HuH-7.5 (cell line): ENCODE data around the gene ATP4B.
"Not testable (repeated sequence)": the region's sequence is repeated elsewhere in the genome, so short reads cannot be mapped to it uniquely, and the experiment has no call there.

Source experiments
- DNase-seq: peaks from one replicate; pipeline ENCODE4 v3.0.0; 2011; ENCODE audit warnings: low spot score

The ATP4B gene

DNA sequence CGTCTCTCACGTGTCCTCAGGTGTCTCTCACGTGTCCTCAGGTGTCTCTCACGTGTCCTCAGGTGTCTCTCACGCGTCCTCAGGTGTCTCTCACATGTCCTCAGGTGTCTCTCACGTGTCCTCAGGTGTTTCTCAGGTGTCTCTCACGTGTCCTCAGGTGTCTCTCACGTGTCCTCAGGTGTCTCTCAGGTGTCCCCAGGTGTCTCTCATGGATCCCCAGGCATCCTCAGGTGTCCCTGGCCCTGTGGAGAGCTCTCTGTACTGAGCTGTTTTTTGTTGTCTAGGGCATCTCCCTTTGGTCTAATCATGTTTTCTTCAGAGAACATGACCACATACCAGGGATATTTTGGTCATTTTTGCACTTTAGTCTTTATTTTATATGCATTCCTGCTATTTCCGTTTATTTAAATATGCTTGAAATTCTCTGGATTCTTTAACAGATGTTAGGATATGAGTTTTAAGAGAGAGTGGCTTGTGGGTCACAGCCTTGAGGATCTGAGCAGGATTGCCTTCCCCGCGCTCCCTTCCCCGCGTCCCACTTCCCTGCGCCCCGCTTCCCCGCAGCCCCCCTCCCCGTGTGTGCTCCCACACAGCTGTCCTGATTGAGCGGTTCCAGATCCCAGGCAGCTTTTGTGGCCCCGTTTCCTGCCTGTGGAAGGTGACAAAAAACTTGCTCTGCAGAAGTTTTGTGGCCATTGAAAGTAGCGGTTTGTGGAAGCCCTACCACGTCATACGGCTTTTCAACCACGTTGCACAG is 31.9 kb downstream of the ATP4B start:
- no peak for DNase-seq

- not testable (repeated sequence) for DNase-seq
Measured at GRCh38 chr13:113624640-113625304, 33.2 kb downstream of the ATP4B start.

- DNase-seq: no peak
Measured at GRCh38 chr13:113624235-113624587, 33.8 kb downstream of the ATP4B start.

GRCh38 chr13:113623491-113624234 is 34.3 kb downstream of the ATP4B start:
- no peak for DNase-seq

GRCh38 chr13:113622791-113623490 is 35.1 kb downstream of the ATP4B start:
- DNase-seq: no peak

- not testable (repeated sequence) for DNase-seq
Measured at GRCh38 chr13:113621986-113622550, 35.9 kb downstream of the ATP4B start.

DNA sequence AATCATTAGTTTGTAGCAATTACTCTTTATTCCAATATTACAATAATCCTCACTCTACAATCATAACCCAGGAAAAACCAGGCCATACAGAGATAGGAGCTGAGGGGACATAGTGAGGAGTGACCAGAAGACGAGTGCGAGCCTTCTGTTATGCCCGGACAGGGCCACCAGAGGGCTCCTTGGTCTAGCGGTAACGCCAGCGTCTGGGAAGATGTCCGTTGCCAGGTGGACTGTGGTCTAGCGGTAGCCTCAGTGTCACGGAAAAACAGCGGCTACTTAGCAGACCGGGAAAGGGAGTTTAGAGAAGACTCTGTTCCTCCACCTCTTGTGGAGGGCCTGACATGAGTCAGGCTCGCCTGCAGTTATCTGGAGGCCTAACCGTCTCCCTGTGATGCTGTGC is 36.5 kb downstream of the ATP4B start:
- DNase-seq: not testable (repeated sequence)

GRCh38 chr13:113621046-113621445 is 37.0 kb downstream of the ATP4B start:
- DNase-seq: no peak

DNA sequence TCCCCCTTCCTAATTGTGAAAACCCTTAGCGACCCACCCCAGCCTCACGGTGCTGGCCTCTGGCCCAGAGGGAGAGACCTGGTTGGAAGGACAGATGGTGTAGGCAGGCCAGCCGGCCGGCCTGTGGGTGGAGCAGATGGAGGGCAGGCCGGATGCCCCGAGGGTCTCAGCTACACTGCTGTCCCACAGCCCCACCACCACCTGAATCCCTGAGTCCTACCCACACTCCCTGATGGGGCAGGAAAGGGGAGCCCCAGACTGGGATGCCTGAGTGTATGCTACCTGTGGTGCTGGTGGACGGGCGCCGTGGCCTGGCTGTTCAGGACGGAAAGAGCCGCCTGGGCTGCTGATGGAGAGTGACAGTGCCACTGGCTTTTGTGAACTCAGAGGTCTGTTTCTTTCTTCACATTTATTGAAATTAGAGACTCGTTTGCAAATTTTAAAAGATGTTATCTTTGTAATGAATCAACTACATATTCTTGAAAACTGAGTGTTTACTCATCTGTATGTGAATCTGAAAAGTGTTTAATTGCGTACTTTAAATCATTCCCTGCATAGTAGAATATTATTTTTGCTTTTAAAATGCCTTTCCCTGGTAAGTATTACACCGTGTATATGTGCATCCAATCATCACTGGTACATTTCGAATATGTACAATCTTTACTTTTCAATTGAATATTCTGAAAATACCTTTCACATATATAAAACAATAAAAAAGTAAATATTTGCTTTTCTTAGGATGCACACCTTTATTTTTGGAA is 37.8 kb downstream of the ATP4B start:
- no peak for DNase-seq

GRCh38 chr13:113618455-113618854 is 39.5 kb downstream of the ATP4B start:
- no peak for DNase-seq

DNA sequence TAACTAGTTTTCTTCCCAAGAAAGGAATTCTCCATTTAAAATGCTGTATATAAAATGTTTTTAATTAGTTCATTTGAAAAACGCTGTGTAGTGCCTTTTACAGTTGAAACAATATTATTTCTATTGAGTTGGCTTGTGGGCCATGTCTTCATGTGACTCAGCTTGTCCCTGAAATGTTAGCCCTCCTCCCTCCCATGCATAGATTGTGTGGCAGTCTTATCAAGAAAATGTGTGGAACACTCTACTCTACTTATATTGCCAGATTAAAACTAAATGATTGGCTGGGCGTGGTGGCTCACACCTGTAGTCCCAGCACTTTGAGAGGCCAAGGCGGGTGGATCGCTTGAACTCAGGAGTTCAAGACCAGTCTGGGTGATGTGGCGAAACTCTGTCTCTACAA is 40.0 kb downstream of the ATP4B start:
- DNase-seq: no peak

GRCh38 chr13:113616991-113617749 is 40.8 kb downstream of the ATP4B start:
- no peak for DNase-seq

- no peak for DNase-seq
Measured at GRCh38 chr13:113616281-113616906, 41.6 kb downstream of the ATP4B start.

GRCh38 chr13:113613789-113614379 is 44.1 kb downstream of the ATP4B start:
- no peak for DNase-seq

- no peak for DNase-seq
Measured at GRCh38 chr13:113612607-113613006, 45.4 kb downstream of the ATP4B start.

DNA sequence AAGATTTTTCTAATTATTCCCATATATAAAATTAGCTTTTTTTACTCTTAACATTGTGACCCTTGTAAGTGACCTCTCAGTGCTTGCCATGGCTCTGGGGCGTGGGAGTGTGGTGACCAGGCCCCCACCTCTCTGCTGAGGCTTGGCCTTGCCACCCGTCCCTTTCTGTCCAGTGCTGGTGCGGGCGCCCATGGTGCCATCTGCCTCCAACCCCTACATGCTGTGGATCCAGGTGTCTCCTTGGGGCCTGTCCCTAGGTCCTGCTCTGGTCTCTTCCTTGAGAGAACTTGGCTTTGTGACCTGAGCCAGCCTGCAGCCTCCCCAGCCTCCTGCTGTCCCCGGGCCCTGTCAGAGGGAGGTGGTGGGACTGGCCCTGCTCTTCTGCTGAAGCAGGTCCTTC is 46.0 kb downstream of the ATP4B start:
- DNase-seq: no peak

- no peak for DNase-seq
Measured at GRCh38 chr13:113610266-113610665, 47.7 kb downstream of the ATP4B start.

- DNase-seq: no peak
Measured at GRCh38 chr13:113609616-113610015, 48.4 kb downstream of the ATP4B start.

DNA sequence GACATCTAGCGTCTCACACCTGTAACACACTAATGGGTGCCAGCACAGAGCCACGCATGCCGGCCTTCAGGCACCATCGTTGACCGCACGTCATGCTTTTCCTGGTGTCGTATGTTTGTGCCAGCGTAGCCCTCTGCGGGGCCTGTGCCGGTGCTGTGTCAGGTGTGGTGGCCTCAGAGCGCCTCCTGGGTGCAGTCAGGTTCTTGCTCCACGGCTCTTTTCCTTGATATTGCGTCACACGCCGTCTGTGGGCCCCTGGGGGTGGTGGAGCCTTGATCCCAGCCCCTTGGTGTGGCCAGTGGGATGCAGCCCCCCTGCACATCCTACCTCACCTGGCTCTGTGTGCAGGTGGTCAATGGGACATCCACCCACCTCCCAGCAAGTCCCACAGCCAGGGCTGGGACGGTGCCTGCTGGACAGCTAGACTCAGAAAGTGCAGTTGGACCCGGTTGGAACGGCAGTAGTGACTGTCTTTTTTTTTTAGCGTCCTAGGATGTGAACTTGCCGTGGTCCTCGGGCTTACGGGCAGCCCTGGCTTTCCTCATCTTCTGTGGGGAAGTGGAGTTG is 48.9 kb downstream of the ATP4B start:
- DNase-seq: no peak
